ENCODE data around the gene SZRD1. TPM values are rescaled to one million over a fixed set of nuclear protein-coding genes. Genes with fewer than 3 reads are reported as not detected.
A peak's percentile ranks its signal among the peaks of the same experiment; 100 is the strongest.

Gene SZRD1
- total RNA-seq, 1 donor from 2014 or later = 110 TPM

DNA sequence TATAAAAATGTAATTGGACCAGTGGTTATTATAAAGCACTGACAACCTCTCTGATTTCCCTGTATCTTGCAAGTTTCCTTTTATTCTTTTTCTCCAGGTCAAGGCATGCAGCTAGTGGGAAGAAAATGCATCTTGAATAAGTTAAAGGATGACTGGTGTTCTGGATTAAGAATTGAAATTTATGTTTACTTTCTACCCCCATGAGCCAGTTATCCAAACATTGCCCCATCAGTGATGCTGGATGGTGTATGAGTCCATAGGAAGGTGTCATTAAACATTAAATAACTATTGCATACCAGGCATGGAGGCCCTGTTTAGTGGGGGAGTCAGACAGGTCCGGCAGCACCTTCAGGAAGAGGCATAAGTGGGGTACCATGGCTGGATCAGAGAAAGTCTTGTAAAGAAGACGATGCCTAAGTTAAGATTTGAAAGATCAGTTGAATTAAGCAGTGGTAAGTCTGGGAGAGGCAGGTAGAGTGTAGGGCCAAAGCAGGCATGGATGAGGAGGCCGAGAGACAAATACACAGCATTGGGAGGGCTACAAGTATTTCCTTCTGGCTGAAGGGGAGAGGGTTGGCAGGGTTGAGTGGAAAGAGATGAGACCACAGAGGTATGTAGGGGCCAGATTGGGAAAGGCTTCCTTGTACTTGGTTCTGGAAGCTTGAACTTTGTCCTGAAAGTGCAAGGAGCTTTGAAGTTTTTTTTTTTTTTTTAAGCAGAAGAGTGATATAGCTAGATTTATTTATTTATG lies 5.7 kb downstream of the SZRD1 start:
- H3K27ac ChIP-seq = peak overlapping the region; percentile 3
- no peaks in the 10 kb centered on the region for H3K9me3 ChIP-seq
- peaks cover 77% of the 10 kb centered on the region for H3K4me1 ChIP-seq
- intact Hi-C loops (cut with DNase I) = no loop called here
- TF ChIP-seq, protein P1, sequence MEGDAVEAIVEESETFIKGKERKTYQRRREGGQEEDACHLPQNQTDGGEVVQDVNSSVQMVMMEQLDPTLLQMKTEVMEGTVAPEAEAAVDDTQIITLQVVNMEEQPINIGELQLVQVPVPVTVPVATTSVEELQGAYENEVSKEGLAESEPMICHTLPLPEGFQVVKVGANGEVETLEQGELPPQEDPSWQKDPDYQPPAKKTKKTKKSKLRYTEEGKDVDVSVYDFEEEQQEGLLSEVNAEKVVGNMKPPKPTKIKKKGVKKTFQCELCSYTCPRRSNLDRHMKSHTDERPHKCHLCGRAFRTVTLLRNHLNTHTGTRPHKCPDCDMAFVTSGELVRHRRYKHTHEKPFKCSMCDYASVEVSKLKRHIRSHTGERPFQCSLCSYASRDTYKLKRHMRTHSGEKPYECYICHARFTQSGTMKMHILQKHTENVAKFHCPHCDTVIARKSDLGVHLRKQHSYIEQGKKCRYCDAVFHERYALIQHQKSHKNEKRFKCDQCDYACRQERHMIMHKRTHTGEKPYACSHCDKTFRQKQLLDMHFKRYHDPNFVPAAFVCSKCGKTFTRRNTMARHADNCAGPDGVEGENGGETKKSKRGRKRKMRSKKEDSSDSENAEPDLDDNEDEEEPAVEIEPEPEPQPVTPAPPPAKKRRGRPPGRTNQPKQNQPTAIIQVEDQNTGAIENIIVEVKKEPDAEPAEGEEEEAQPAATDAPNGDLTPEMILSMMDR (IDR thresholded peaks at IDR 0.05) = no peak
- DNase-seq (no peak), ATAC-seq (no peak)
- no peak overlapping the region for H3K4me3 ChIP-seq
- no peaks in the 10 kb centered on the region for H3K36me3 ChIP-seq
- H3K27me3 ChIP-seq = no peaks in the 10 kb centered on the region

DNA sequence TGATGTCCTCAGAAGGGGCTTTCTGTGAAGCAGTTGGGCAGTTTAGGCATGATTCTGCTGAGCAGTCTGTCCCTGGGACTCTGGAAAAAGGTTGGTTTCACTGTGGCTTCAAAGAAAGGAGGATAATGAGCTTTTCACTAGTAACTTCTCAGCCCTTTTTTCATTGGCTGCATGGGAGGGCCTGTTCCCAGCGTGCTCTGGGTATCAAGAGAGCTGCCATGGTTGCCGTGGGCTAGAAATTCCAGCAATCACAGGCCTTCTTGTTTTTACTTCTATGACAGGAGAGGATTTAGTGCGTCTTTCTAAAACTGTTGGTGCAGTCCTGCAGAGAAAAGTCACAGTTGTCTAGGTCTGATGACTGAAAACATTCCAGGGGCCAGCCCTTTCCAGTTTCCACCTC lies 7.2 kb downstream of the SZRD1 start:
- Histone ChIP-seq H3K9me3 (no peaks in the 10 kb centered on the region), H3K4me1 (peaks cover 72% of the 10 kb centered on the region), H3K4me3 (no peak overlapping the region), H3K27ac (no peak overlapping the region), H3K36me3 (no peaks in the 10 kb centered on the region), H3K27me3 (no peaks in the 10 kb centered on the region)
- intact Hi-C loops (cut with DNase I) = no loop called here
- DNase-seq = no peak
- TF ChIP-seq, protein P1 (IDR thresholded peaks at IDR 0.05) = no peak
- no peak for ATAC-seq

DNA sequence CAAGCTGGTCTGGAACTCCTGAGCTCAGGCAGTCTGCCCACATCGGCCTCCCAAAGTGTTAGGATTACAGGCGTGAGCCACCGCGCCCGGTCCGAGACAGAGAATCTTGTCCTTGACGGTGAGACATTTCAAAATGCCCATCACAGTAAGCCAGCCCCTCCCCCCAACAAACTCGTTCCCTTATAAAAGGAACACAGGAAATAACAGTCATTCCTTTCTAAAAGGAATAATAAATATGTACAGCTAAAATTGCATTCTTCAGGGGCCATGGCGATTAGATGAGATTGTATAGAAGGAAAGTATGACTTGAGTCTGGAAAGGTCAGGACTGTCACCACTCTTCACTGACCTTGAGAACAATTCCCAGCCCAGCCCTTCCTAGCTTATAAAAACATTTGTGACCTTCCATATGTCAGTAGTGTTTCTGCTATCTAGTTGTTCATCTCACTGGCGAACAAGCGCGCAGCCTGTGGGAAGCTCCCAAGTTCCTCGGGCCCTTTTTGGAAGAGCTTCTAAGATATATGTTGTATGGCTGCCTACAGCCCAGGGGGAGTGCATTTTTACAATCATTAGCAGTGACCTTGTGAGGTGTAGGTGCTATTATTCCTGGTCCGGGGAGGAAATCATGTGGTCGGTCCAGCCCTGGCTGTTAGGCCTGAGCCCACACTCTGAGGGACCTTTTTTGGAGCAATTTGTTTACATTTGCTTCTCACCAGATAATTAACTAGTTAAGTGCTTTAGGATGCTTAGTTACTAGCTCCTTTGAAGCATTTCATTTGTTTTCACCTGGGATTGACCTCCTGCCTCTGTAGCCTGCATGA lies 8.7 kb downstream of the SZRD1 start:
- DNase-seq = no peak
- H3K4me1 ChIP-seq = peaks cover 59% of the 10 kb centered on the region

DNA sequence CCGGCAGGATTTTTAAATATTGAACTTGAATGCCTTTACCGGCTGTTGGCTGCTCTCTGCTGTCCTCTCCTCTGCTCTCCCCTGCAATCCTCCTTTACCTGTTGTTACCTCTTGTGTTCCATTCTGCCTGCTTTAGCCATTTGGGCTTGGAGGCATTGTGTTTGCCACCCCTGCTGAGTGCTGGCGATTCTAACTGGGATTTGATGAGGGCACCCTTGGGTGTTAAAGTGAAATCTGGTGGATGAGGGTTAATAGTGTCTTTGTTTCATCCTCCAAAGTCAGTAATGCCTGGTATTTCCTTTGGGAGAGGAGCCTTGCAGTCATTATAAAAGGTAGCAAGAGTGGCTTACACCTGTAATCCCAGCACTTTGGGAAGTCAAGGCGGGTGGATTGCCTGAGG lies 9.9 kb downstream of the SZRD1 start:
- no peaks in the 10 kb centered on the region for H3K27me3 ChIP-seq
- ATAC-seq (no peak), DNase-seq (no peak)
- H3K4me3 ChIP-seq = no peak overlapping the region
- TF ChIP-seq, protein P1 (IDR thresholded peaks at IDR 0.05) = no peak
- no peaks in the 10 kb centered on the region for H3K9me3 ChIP-seq
- intact Hi-C loops (cut with DNase I) = no loop called here
- H3K36me3 ChIP-seq = no peaks in the 10 kb centered on the region
- peaks cover 54% of the 10 kb centered on the region for H3K4me1 ChIP-seq
- H3K27ac ChIP-seq = peak overlapping the region; percentile 34

More for the DNA sequence above, 8.7 kb downstream of the SZRD1 start:
- Histone ChIP-seq H3K27ac (peak overlapping the region; percentile 34), H3K9me3 (no peaks in the 10 kb centered on the region), H3K36me3 (no peaks in the 10 kb centered on the region), H3K4me3 (no peak overlapping the region), H3K27me3 (no peaks in the 10 kb centered on the region)
- intact Hi-C loops (cut with DNase I) = no loop called here
- TF ChIP-seq, protein P1 (IDR thresholded peaks at IDR 0.05) = no peak
- ATAC-seq = no peak

- TF ChIP-seq, protein P1 (IDR thresholded peaks at IDR 0.05) = no peak
Observed at GRCh38 chr1:16378443-16378842, 11.4 kb downstream of the SZRD1 start.

More at GRCh38 chr1:16378443-16378842, 11.4 kb downstream of the SZRD1 start:
- DNase-seq = no peak
- H3K4me3 ChIP-seq = no peak overlapping the region
- H3K4me1 ChIP-seq = peaks cover 41% of the 10 kb centered on the region
- no peaks in the 10 kb centered on the region for H3K27me3 ChIP-seq
- ATAC-seq = no peak
- H3K36me3 ChIP-seq = no peaks in the 10 kb centered on the region
- H3K9me3 ChIP-seq = no peaks in the 10 kb centered on the region
- intact Hi-C loops (cut with DNase I) = no loop called here
- H3K27ac ChIP-seq = no peak overlapping the region
